NCI-H1417 treated with DMSO at 0.1 percent for 48 hours (cell line): ENCODE data around the gene ZNF181.

Experiments used
- DNase-seq: peaks from one replicate; lab custom pipeline; 2025; lab: John Stamatoyannopoulos, UW

Gene ZNF181

GRCh38 chr19:34759218-34759917, 25.3 kb downstream of the ZNF181 start:
- no peak for DNase-seq

GRCh38 chr19:34766386-34766785, 32.3 kb downstream of the ZNF181 start:
- no peak for DNase-seq

- no peak for DNase-seq
Measured at GRCh38 chr19:34767951-34768350, 33.9 kb downstream of the ZNF181 start.

GRCh38 chr19:34772697-34773554, 38.9 kb downstream of the ZNF181 start, which contains the start of gene ZNF599:
ZNF599 (minus strand) TSS chr19:34773215; CDS start chr19:34772841, 374 bp downstream.
- peak; percentile 29 for DNase-seq

GRCh38 chr19:34773555-34773864, 39.5 kb downstream of the ZNF181 start:
- no peak for DNase-seq

GRCh38 chr19:34774857-34775256, 40.8 kb downstream of the ZNF181 start:
- DNase-seq, result no peak

GRCh38 chr19:34778342-34778741, 44.3 kb downstream of the ZNF181 start:
- DNase-seq, result no peak

GRCh38 chr19:34779652-34780051, 45.6 kb downstream of the ZNF181 start:
- DNase-seq, result no peak

GRCh38 chr19:34786236-34786635, 52.2 kb downstream of the ZNF181 start:
- DNase-seq, result no peak

- no peak for DNase-seq
Measured at GRCh38 chr19:34787059-34787824, 53.2 kb downstream of the ZNF181 start.

GRCh38 chr19:34788074-34788473, 54.0 kb downstream of the ZNF181 start:
- DNase-seq, result no peak

GRCh38 chr19:34793565-34793964, 59.5 kb downstream of the ZNF181 start:
- DNase-seq, result no peak

- DNase-seq, result no peak
Measured at GRCh38 chr19:34794066-34794960, 60.3 kb downstream of the ZNF181 start.
